HG02884 (cell line): ENCODE results near the gene SLC6A13.
"Not testable (repeated sequence)": the region's sequence is repeated elsewhere in the genome, so short reads cannot be mapped to it uniquely, and the experiment has no call there.

Experiments
- ATAC-seq: cut with Tn5 transposase; IDR thresholded peaks from one replicate; pipeline ENCODE4 v1.9.1; 2021; ENCODE audit warnings: mild to moderate bottlenecking, moderate library complexity; ENCODE audit not compliant: unreplicated experiment

The SLC6A13 gene

GRCh38 chr12:265096-265495 lies 2.5 kb upstream of the SLC6A13 start:
- no peak for ATAC-seq

GRCh38 chr12:264269-264668 lies 1.6 kb upstream of the SLC6A13 start:
- no peak for ATAC-seq

- no peak for ATAC-seq
Observed at GRCh38 chr12:263574-263973, 938 bp upstream of the SLC6A13 start.

GRCh38 chr12:262113-262512 lies 523 bp downstream of the SLC6A13 start:
- no peak for ATAC-seq

- ATAC-seq, result no peak
Observed at GRCh38 chr12:257521-258321, 4.9 kb downstream of the SLC6A13 start.

- ATAC-seq, result no peak
Observed at GRCh38 chr12:256958-257357, 5.7 kb downstream of the SLC6A13 start.

GRCh38 chr12:256225-256624 lies 6.4 kb downstream of the SLC6A13 start:
- no peak for ATAC-seq

- no peak for ATAC-seq
Observed at GRCh38 chr12:254912-255311, 7.7 kb downstream of the SLC6A13 start.

GRCh38 chr12:254039-254438 lies 8.6 kb downstream of the SLC6A13 start:
- no peak for ATAC-seq

- ATAC-seq, result no peak
Observed at GRCh38 chr12:253116-253831, 9.4 kb downstream of the SLC6A13 start.

GRCh38 chr12:252636-253035 lies 10.0 kb downstream of the SLC6A13 start:
- no peak for ATAC-seq

GRCh38 chr12:247271-247670 lies 15.4 kb downstream of the SLC6A13 start:
- ATAC-seq, result no peak

GRCh38 chr12:243381-243780 lies 19.3 kb downstream of the SLC6A13 start:
- ATAC-seq, result no peak

GRCh38 chr12:242496-242895 lies 20.1 kb downstream of the SLC6A13 start:
- no peak for ATAC-seq

GRCh38 chr12:241266-241665 lies 21.4 kb downstream of the SLC6A13 start:
- ATAC-seq, result no peak

GRCh38 chr12:240566-240965 lies 22.1 kb downstream of the SLC6A13 start:
- no peak for ATAC-seq

GRCh38 chr12:238736-239398 lies 23.8 kb downstream of the SLC6A13 start:
- no peak for ATAC-seq

GRCh38 chr12:238116-238515 lies 24.5 kb downstream of the SLC6A13 start:
- no peak for ATAC-seq

GRCh38 chr12:237026-237815 lies 25.4 kb downstream of the SLC6A13 start:
- no peak for ATAC-seq

GRCh38 chr12:236445-236844 lies 26.2 kb downstream of the SLC6A13 start:
- ATAC-seq, result no peak

GRCh38 chr12:235967-236366 lies 26.7 kb downstream of the SLC6A13 start:
- ATAC-seq, result not testable (repeated sequence)
